ENCODE data around the gene APBA3.
"Not testable (repeated sequence)": the region's sequence is repeated elsewhere in the genome, so short reads cannot be mapped to it uniquely, and the experiment has no call there.

DNA sequence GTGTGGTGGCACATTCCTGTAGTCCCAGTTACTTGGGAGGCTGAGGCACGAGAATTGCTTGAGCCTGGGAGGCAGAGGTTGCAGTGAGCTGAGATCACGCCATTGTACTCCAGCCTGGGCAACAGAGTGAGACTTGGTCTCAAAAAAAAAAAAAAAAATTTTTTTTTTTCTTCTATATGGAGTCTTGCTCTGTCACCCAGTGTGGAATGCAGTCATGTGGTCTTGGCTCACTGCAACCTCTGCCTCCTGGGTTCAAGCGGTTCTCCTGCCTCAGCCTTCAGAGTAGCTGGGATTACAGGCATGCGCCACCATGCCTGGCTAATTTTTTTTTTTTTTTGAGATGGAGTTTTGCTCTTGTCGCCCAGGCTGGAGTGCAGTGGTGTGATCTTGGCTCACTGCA lies 4.3 kb upstream of the APBA3 start:
- TF ChIP-seq, protein P1, sequence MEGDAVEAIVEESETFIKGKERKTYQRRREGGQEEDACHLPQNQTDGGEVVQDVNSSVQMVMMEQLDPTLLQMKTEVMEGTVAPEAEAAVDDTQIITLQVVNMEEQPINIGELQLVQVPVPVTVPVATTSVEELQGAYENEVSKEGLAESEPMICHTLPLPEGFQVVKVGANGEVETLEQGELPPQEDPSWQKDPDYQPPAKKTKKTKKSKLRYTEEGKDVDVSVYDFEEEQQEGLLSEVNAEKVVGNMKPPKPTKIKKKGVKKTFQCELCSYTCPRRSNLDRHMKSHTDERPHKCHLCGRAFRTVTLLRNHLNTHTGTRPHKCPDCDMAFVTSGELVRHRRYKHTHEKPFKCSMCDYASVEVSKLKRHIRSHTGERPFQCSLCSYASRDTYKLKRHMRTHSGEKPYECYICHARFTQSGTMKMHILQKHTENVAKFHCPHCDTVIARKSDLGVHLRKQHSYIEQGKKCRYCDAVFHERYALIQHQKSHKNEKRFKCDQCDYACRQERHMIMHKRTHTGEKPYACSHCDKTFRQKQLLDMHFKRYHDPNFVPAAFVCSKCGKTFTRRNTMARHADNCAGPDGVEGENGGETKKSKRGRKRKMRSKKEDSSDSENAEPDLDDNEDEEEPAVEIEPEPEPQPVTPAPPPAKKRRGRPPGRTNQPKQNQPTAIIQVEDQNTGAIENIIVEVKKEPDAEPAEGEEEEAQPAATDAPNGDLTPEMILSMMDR (optimal IDR thresholded peaks at IDR 0.05 in 1 of 3, IDR thresholded peaks at IDR 0.05 in 1 of 3, conservative IDR thresholded peaks at IDR 0.05 in 1 of 3; ENCODE audit: extremely low read depth in 1 of 3, insufficient read depth in 2 of 3, low read length in 3 of 3) = not testable (repeated sequence)
- not testable (repeated sequence) for TF ChIP-seq EZH2 (IDR thresholded peaks at IDR 0.05; ENCODE audit: low read length)
